ENCODE measurements around the gene PLCB2. TPM values are rescaled to one million over a fixed set of nuclear protein-coding genes. Genes with fewer than 3 reads are reported as not detected.

The PLCB2 gene
- polyA plus RNA-seq, 1 donor (not counting 4 experiments of a cell fraction or from before 2014, with no cell fraction given): 0.73 TPM

DNA sequence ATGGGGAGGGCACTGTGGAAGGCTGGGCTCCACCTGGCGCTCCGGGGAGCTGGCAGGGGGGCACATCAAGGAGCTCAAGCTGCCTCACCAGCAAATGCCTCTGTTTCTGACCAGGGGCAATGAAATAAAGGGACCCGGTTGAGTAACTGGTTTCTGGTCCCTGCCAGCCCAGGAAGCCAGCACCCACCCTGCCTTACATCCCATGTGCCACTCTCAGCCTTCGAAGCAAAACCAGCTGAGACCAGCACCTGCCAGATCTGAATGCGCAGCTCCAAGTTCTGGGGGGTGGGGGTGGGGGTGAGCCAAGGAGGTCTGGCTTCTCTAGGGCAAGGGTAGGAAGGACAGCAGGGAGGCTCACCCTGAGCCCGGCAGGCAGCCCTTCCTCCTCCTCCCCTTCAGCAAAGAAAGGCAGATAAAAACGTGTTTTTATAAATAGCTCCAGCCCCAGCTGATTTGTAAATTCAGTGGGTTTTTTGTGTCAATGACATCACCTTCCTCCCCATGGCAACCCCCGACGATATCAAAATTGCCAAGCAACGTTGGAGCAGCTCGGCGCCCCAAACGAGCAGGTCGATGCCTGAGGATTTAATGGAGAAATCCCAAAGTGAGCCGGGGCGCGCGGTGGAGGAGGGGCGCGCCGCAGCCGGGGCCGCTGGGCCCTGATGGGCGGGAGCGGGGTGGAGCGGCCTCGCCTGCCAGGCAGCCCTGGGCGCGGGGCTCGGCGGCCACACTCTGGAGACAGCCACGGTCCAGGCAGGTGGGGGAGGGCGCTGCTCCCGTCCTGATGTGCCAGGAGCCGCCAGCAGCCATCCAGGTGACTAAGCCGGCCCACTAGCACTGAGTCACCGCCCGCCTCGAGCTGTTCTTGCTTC lies 69.0 kb downstream of the PLCB2 start, which contains the start of gene PAK6:
Gene PAK6, plus strand, starts transcription at position 532 of the 872 bp plus-strand sequence. CDS start 25,723 bp downstream, outside the sequence.
- Histone ChIP-seq H3K9me1 (ENCODE audit: control insufficient read depth, extremely low read depth, insufficient read depth, low read length) (peaks cover 4% of the 10 kb centered on the region), H2AFZ (ENCODE audit: control insufficient read depth, low read length) (peak within 1 kb of the TSS; percentile 66), H3K4me2 (ENCODE audit: control insufficient read depth, extremely low read depth, insufficient read depth, low read depth, low read length) (peak within 1 kb of the TSS; percentile 98), H4K20me1 (ENCODE audit: control insufficient read depth, extremely low read depth, insufficient read depth, low read length) (no peaks in the 10 kb centered on the region), H3K27ac (ENCODE audit: control insufficient read depth, insufficient read depth, low read length) (peak within 1 kb of the TSS; percentile 91), H3K36me3 (ENCODE audit: control insufficient read depth in 2 of 2, extremely low read depth in 1 of 2, insufficient read depth in 2 of 2, low read length in 2 of 2) (no peaks in the 10 kb centered on the region), H3K4me1 (ENCODE audit: control insufficient read depth, extremely low read depth, insufficient read depth, low read length) (peaks cover 69% of the 10 kb centered on the region), H3K9me3 (ENCODE audit: control insufficient read depth, low read depth, low read length) (no peaks in the 10 kb centered on the region), H3K79me2 (ENCODE audit: control insufficient read depth, insufficient read depth, low read length) (peaks cover 8% of the 10 kb centered on the region), H3K4me3 (ENCODE audit: control insufficient read depth in 2 of 3, extremely low read depth in 1 of 3, insufficient read depth in 2 of 3, low read depth in 1 of 3, low read length in 3 of 3) (peak within 1 kb of the TSS; percentile 53 to 85 (median 81)), H3K9ac (ENCODE audit: control insufficient read depth, extremely low read depth, insufficient read depth, low read length) (peak within 1 kb of the TSS; percentile 86), H3K27me3 (ENCODE audit: control insufficient read depth, extremely low read depth, insufficient read depth, low read length) (no peaks in the 10 kb centered on the region)
- FAIRE-seq (peak; percentile 9), DNase-seq (ENCODE audit: low read depth, low spot score) (peak; percentile 79)
- dilution Hi-C loops (cut with MboI; ENCODE audit: extremely low pct_ligation_motif_present, low sequenced_read_pairs): no loop called here
- TF ChIP-seq, protein P1, sequence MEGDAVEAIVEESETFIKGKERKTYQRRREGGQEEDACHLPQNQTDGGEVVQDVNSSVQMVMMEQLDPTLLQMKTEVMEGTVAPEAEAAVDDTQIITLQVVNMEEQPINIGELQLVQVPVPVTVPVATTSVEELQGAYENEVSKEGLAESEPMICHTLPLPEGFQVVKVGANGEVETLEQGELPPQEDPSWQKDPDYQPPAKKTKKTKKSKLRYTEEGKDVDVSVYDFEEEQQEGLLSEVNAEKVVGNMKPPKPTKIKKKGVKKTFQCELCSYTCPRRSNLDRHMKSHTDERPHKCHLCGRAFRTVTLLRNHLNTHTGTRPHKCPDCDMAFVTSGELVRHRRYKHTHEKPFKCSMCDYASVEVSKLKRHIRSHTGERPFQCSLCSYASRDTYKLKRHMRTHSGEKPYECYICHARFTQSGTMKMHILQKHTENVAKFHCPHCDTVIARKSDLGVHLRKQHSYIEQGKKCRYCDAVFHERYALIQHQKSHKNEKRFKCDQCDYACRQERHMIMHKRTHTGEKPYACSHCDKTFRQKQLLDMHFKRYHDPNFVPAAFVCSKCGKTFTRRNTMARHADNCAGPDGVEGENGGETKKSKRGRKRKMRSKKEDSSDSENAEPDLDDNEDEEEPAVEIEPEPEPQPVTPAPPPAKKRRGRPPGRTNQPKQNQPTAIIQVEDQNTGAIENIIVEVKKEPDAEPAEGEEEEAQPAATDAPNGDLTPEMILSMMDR (optimal IDR thresholded peaks at IDR 0.05 in 1 of 3, IDR thresholded peaks at IDR 0.05 in 1 of 3, conservative IDR thresholded peaks at IDR 0.05 in 1 of 3; ENCODE audit: extremely low read depth in 1 of 3, insufficient read depth in 2 of 3, low read length in 3 of 3): no peak
- TF ChIP-seq EZH2 (IDR thresholded peaks at IDR 0.05; ENCODE audit: low read length): no peak

Other genes with a start within 250 kb of the PLCB2 start
- gene BMF, start 199.1 kb downstream of the PLCB2 start, polyA plus RNA-seq: 0.05 to 0.30 TPM (median 0.13 TPM) in 3 replicates
- 3.3 to 19.7 TPM (median 9.3 TPM) in 3 replicates for gene BUB1B, start 146.9 kb downstream of the PLCB2 start, polyA plus RNA-seq
- 9.6 to 19.2 TPM (median 11.5 TPM) in 3 replicates for gene PAK6, start 68.9 kb downstream of the PLCB2 start, polyA plus RNA-seq
- gene ANKRD63, start 24.9 kb downstream of the PLCB2 start, polyA plus RNA-seq: not detected in 3 replicates
- 9.1 to 15.2 TPM (median 13.5 TPM) in 3 replicates for gene INAFM2, start 15.8 kb upstream of the PLCB2 start, polyA plus RNA-seq
- 6.3 to 9.6 TPM (median 7.4 TPM) in 3 replicates for gene CCDC9B, start 33.0 kb upstream of the PLCB2 start, polyA plus RNA-seq
- not detected in 3 replicates for gene PHGR1, start 43.1 kb upstream of the PLCB2 start, polyA plus RNA-seq
- 0.12 to 0.68 TPM (median 0.12 TPM) in 3 replicates for gene DISP2, start 50.3 kb upstream of the PLCB2 start, polyA plus RNA-seq
- gene KNSTRN, start 74.8 kb upstream of the PLCB2 start, polyA plus RNA-seq: 21.0 to 42.8 TPM (median 42.4 TPM) in 3 replicates
- 13.0 to 18.1 TPM (median 14.2 TPM) in 3 replicates for gene IVD, start 97.9 kb upstream of the PLCB2 start, polyA plus RNA-seq
- gene BAHD1, start 133.0 kb upstream of the PLCB2 start, polyA plus RNA-seq: 4.8 to 6.9 TPM (median 6.8 TPM) in 3 replicates
- 1.1 to 4.4 TPM (median 1.5 TPM) in 3 replicates for gene CHST14, start 163.0 kb upstream of the PLCB2 start, polyA plus RNA-seq

All from keratinocyte (primary cell).